NB4 (cell line): ENCODE measurements around the gene LEKR1.

ENCODE experiments used
- POLR2A ChIP-seq: IDR thresholded peaks from 2 replicates; pipeline ENCODE4 v1.6.1; 2011; ENCODE audit warnings: mild to moderate bottlenecking; ENCODE audit not compliant: insufficient read length; ENCODE audit errors: extremely low read depth
- TF ChIP-seq, protein P1 (sequence below): IDR thresholded peaks from one replicate; pipeline ENCODE4 v1.5.1; 2012; ENCODE audit warnings: low read depth, low read length

DNA sequence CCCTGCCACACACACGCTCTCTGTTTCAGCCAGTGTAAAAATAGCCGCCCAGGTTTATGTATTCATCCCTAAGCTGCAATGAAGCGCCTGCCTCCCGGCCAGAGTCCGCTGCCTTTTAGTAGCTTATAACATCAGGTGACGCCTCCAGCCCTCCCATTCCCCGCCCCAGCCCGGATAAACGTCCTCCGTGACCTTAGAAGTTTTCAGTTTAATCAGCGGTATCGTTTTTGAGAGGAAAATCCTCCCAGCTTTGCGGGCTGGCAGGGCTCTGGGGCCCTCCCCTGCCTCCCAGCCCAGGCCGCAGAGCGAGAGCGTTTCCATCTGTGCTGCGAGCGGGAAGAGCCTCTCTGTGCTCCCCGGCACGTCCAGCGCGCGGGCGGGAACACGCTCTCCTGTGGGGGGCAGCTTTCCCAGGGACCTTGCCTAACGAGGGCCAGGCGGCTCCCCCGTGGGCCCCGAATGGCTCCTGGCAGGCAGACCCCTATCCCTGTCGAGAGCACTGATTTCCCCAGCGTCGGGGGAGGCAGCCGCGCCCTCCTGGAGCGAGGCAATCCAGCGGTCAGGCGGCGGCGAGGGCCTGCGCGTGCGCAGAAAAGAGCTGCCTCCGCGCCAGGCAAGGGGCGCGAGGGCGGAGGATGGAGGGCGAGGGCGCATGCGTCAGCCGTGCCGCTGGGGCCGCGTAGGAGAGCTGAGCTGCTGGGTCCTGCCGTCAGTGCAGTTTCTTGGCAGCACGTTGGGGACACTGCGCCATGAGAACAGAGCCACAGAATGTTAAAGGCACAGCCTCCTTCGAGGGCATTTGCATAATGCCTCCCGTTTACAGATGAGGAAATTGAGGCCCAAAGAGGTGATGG, 262.7 kb downstream of the LEKR1 start:
- TF ChIP-seq, protein P1, sequence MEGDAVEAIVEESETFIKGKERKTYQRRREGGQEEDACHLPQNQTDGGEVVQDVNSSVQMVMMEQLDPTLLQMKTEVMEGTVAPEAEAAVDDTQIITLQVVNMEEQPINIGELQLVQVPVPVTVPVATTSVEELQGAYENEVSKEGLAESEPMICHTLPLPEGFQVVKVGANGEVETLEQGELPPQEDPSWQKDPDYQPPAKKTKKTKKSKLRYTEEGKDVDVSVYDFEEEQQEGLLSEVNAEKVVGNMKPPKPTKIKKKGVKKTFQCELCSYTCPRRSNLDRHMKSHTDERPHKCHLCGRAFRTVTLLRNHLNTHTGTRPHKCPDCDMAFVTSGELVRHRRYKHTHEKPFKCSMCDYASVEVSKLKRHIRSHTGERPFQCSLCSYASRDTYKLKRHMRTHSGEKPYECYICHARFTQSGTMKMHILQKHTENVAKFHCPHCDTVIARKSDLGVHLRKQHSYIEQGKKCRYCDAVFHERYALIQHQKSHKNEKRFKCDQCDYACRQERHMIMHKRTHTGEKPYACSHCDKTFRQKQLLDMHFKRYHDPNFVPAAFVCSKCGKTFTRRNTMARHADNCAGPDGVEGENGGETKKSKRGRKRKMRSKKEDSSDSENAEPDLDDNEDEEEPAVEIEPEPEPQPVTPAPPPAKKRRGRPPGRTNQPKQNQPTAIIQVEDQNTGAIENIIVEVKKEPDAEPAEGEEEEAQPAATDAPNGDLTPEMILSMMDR: no peak
- no peak for TF ChIP-seq POLR2A
